Upper lobe of right lung (tissue), 1 donor: Measurements from ENCODE around the gene PLA2G2F. TPM values are rescaled to one million over a fixed set of nuclear protein-coding genes. Genes with fewer than 3 reads are reported as not detected.
"Not testable (repeated sequence)": the region's sequence is repeated elsewhere in the genome, so short reads cannot be mapped to it uniquely, and the experiment has no call there.

ENCODE experiments used
- ATAC-seq: fragments of 200-7000 bp; cut with Tn5 transposase; one replicate; pipeline ENCODE4 v1.9.1; 2020; ENCODE audit warnings: mild to moderate bottlenecking, moderate library complexity
- DNase-seq: peaks from one replicate; pipeline ENCODE4 v3.0.0-alpha.2; 2020
- H3K27ac ChIP-seq: fragments of 200-600 bp; one replicate; pipeline ENCODE4 v1.8.0; 2022
- H3K27me3 ChIP-seq: fragments of 200-600 bp; one replicate; pipeline ENCODE4 v1.8.0; 2022; ENCODE audit warnings: mild to moderate bottlenecking
- H3K36me3 ChIP-seq: fragments of 200-600 bp; one replicate; pipeline ENCODE4 v1.8.0; 2022
- H3K4me1 ChIP-seq: fragments of 200-600 bp; one replicate; pipeline ENCODE4 v1.8.0; 2022
- H3K4me3 ChIP-seq: fragments of 200-600 bp; one replicate; pipeline ENCODE4 v1.8.0; 2022; ENCODE audit warnings: mild to moderate bottlenecking
- H3K9me3 ChIP-seq: fragments of 200-600 bp; one replicate; pipeline ENCODE4 v1.8.0; 2022
- intact Hi-C: fragments of 100-400 bp; cut with DNase I; formaldehyde crosslinking; loops from one replicate; pipeline ENCODE4 v1.11.0; 2022
- total RNA-seq: library from RNA; stranded (reverse); fragmentation: NEBNext Ultra II Directional; extraction: Animal tissue kit (Norgen Biotek cat#: 25700); gene quantifications from one replicate; pipeline ENCODE4 v1.2.1, GENCODE V29; 2021
- TF ChIP-seq, protein P1 (sequence below): fragments of 200-600 bp; IDR thresholded peaks from one replicate; pipeline ENCODE4 v1.8.0; 2022; ENCODE audit warnings: antibody characterized with exemption
- donor health status: DM: no; HTN: yes; CAD: no; lungs with severe emphysema.

Gene PLA2G2F
- total RNA-seq, 1 donor from 2014 or later: not detected

DNA sequence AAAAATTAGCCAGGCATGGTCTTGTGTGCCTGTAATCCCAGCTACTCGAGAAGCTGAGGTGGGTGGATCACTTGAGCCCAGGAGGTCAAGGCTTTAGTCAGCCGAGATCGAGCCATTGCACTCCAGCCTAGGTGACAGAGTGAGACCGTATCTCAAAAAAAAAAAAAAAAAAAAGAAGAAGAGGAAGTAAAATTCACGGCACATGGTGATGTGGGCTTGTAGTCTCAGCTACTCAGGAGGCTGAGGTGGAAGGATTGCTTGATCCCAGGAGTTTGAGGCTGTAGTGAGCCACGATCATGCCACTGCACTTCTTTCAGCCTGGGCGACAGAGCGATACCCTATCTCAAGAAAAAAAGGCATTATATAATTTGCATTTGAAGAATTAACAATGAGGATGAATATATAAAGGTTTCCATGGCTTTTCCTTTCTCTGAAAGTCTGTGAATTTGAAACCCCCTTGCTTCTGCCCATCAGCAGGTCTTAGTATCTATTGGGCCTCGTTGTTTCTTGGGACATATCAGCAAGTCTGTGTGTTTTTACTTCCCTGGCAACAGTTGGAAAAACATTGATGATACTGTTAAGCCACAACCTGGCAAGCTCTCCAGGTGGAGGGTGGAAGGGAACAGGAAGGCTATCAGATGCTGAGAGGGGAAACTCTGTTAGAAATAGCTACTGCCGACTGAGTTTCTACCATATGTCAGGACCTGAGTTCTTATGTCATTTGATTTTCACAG, 15.2 kb upstream of the PLA2G2F start:
- intact Hi-C loops: no loop called here

DNA sequence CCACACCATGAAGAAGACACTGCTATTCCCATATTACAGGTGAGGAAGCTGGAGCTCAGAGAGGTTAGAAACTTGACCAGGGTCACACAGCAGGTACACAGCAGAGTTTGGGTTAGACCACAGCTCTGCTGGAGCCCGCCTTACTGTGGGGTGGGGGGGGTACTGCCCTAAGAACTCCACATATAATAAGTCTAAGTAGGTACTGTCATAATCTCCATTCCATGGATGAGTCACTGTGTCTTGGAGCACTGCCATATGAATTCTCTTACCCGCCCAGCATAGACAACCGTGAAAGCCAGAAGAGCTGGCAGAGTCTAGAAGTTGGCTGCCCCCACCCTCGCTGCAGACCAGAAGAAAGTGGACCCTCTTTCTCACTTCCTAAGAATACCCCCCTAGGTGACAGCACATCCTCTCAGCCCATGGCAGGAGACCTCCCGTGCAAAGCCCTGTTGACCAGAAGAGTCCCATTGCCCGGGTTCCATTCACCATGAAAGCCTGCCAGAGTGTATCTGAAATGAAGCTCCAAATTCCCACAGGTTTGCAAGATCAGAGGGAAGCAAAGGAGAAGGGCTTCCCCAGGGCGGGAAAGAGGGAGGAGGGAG, 14.6 kb upstream of the PLA2G2F start:
- no peaks in the 10 kb centered on the region for H3K9me3 ChIP-seq
- no peaks in the 10 kb centered on the region for H3K36me3 ChIP-seq
- H3K27me3 ChIP-seq: no peaks in the 10 kb centered on the region
- peak; percentile 18 for DNase-seq
- H3K4me3 ChIP-seq: no peak overlapping the region
- ATAC-seq: peak; percentile 40
- H3K4me1 ChIP-seq: no peaks in the 10 kb centered on the region
- H3K27ac ChIP-seq: no peak overlapping the region
- intact Hi-C loops: no loop called here
- TF ChIP-seq, protein P1, sequence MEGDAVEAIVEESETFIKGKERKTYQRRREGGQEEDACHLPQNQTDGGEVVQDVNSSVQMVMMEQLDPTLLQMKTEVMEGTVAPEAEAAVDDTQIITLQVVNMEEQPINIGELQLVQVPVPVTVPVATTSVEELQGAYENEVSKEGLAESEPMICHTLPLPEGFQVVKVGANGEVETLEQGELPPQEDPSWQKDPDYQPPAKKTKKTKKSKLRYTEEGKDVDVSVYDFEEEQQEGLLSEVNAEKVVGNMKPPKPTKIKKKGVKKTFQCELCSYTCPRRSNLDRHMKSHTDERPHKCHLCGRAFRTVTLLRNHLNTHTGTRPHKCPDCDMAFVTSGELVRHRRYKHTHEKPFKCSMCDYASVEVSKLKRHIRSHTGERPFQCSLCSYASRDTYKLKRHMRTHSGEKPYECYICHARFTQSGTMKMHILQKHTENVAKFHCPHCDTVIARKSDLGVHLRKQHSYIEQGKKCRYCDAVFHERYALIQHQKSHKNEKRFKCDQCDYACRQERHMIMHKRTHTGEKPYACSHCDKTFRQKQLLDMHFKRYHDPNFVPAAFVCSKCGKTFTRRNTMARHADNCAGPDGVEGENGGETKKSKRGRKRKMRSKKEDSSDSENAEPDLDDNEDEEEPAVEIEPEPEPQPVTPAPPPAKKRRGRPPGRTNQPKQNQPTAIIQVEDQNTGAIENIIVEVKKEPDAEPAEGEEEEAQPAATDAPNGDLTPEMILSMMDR: no peak

More for the DNA sequence above, 15.2 kb upstream of the PLA2G2F start:
- no peak for DNase-seq
- no peaks in the 10 kb centered on the region for H3K9me3 ChIP-seq
- H3K4me1 ChIP-seq: no peaks in the 10 kb centered on the region
- no peaks in the 10 kb centered on the region for H3K36me3 ChIP-seq
- H3K4me3 ChIP-seq: no peak overlapping the region
- TF ChIP-seq, protein P1: no peak
- ATAC-seq: no peak
- no peaks in the 10 kb centered on the region for H3K27me3 ChIP-seq
- H3K27ac ChIP-seq: no peak overlapping the region

DNA sequence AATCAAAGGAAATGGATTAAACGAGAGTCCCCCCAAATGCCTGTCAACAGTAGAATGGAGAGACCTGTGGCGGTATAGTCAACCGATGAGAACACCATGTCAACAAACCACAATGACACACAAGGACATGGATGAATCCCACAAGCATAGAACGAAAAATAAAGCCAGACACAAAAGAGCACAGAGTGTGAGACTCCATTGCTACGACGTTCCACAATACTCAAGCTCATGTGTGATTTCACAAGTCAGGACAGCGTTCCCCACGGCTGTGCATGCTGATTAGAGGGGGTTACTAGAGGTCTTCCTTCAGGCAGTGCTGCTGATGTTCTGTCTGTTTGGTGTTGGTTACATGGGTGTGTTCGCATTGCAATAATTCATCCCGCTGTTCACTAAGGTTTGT, 14.0 kb upstream of the PLA2G2F start:
- no peaks in the 10 kb centered on the region for H3K27me3 ChIP-seq
- no peaks in the 10 kb centered on the region for H3K4me1 ChIP-seq
- no peak overlapping the region for H3K4me3 ChIP-seq
- H3K36me3 ChIP-seq: no peaks in the 10 kb centered on the region
- H3K9me3 ChIP-seq: no peaks in the 10 kb centered on the region
- DNase-seq (no peak), ATAC-seq (no peak)
- intact Hi-C loops: no loop called here
- TF ChIP-seq, protein P1: no peak
- H3K27ac ChIP-seq: no peak overlapping the region

DNA sequence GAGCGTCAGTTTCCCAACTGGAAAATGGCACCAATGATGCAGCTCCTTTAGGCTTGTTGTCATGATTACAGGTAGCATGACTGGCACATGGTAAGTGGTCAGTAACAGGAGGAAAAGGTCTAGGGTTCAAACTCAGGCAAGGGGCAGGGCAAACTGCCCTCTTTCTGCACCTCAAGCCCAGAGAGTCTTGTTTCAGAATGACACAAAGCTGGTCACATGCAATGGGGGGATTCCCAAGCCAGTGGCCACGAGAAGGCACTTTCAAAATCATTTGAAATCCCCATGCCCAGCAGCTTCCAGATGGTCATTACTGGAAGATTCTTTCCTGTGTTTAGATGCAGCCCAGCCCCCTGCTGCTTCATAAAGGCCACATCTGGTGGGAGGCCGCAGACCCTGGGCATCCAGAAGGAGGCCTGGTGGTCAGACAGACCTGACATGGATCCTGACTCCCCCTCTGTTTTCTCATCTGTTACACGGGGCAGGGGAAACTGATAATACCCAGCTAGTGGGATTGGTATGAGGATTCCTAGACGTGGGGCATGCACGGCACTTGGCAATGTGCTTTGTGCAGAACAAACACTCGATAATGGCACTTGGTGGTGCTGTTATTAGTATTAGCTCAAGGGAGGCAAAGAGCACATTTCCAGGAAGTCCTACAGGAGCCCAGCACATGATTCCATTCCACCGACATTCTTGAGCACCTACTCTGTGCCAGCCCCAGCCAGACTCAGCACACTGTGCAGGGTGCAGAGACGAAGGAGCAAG, 12.9 kb upstream of the PLA2G2F start:
- Histone ChIP-seq H3K4me3 (no peak overlapping the region), H3K9me3 (no peaks in the 10 kb centered on the region), H3K4me1 (no peaks in the 10 kb centered on the region), H3K27ac (no peak overlapping the region), H3K36me3 (no peaks in the 10 kb centered on the region), H3K27me3 (no peaks in the 10 kb centered on the region)
- intact Hi-C loops: no loop called here
- DNase-seq (peak; percentile 67), ATAC-seq (peak; percentile 89)
- TF ChIP-seq, protein P1: no peak

DNA sequence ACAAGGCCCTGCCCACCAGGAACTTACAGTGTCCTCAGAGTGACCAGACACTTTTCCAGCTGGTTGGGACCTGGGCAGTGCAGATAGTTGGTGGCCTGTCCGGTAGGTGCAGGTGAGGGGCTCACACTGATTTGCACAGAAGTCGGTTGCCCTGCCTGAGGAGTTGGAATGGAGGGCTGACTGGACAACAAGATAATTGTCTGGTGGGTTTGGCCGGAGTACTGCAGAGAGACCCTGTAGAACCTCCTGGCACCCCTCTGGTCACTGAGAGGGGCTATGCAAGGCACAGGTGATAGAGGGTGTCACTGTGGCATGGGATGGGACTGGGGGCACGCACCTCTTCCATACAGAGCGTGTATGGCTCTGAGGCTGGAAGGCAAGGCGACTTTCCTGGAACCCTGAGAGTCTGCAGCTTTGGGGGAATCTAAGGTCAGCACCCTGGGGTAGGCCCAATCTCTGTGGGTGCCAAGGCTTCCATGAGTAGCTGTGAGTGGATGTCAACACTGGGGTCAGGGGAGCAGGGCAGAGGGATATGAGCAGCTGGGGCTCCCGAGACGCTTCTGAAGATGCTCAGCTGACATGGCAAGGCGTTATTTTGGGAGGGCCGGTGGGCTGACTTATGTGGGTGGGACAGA, 12.2 kb upstream of the PLA2G2F start:
- H3K36me3 ChIP-seq: no peaks in the 10 kb centered on the region
- no peaks in the 10 kb centered on the region for H3K4me1 ChIP-seq
- intact Hi-C loops: no loop called here
- ATAC-seq (peak; percentile 6), DNase-seq (peak; percentile 25)
- H3K4me3 ChIP-seq: no peak overlapping the region
- H3K27ac ChIP-seq: no peak overlapping the region
- H3K27me3 ChIP-seq: no peaks in the 10 kb centered on the region
- TF ChIP-seq, protein P1: no peak
- H3K9me3 ChIP-seq: no peaks in the 10 kb centered on the region

DNA sequence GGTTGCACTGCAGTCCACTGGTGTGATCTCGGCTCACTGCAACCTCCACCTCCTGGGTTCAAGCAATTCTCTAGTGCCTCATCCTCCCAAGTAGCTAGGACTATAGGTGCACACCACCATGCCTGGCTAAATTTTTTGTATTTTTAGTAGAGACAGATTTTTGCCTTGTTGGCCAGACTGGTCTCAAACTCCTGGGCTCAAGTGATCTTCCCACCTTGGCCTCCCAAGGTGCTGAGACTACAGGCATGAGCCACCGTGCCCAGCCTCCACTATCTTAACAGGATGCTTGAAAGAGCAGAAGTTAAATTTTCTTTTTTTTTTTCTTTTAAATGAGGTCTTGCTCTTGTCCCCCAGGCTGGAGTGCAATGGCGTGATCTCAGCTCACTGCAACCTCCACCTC, 8.6 kb upstream of the PLA2G2F start:
- H3K27me3 ChIP-seq, ATAC-seq, H3K4me3 ChIP-seq, H3K9me3 ChIP-seq, H3K36me3 ChIP-seq, H3K27ac ChIP-seq, intact Hi-C loops, H3K4me1 ChIP-seq: not testable (repeated sequence)
- DNase-seq: peak; percentile 31
